ENCODE data around the gene DGKI.

DGKI gene

GRCh38 chr7:137538361-137538762 is 308.4 kb downstream of the DGKI start:
- TF ChIP-seq CTCF (conservative IDR thresholded peaks at IDR 0.05; ENCODE audit: low read depth, low read length): no peak
- no peak overlapping the region for H3K4me3 ChIP-seq (IDR thresholded peaks at IDR 0.05; ENCODE audit: insufficient read depth, low read depth, low read length)
- no peaks in the 10 kb centered on the region for H4K20me1 ChIP-seq (ENCODE audit: insufficient read depth)
- no peaks in the 10 kb centered on the region for H3K79me2 ChIP-seq (ENCODE audit: insufficient read depth, low read depth)
- H3K27ac ChIP-seq: no peak overlapping the region
- H3K27me3 ChIP-seq (ENCODE audit: insufficient read depth, low read depth): no peaks in the 10 kb centered on the region
- H3K4me2 ChIP-seq: no peak overlapping the region
- no peak overlapping the region for H2AFZ ChIP-seq (ENCODE audit: low read depth)
- H3K9ac ChIP-seq: no peak overlapping the region
- H3K4me1 ChIP-seq (ENCODE audit: low read depth, poor library complexity, severe bottlenecking): no peaks in the 10 kb centered on the region
- H3K36me3 ChIP-seq (ENCODE audit: insufficient read depth): no peaks in the 10 kb centered on the region

- no peaks in the 10 kb centered on the region for H3K4me1 ChIP-seq (ENCODE audit: low read depth, poor library complexity, severe bottlenecking)
- H3K36me3 ChIP-seq (ENCODE audit: insufficient read depth): no peaks in the 10 kb centered on the region
- H3K79me2 ChIP-seq (ENCODE audit: insufficient read depth, low read depth): no peaks in the 10 kb centered on the region
- no peak overlapping the region for H3K4me2 ChIP-seq
- no peak overlapping the region for H3K27ac ChIP-seq
- H2AFZ ChIP-seq (ENCODE audit: low read depth): no peak overlapping the region
- no peak for TF ChIP-seq CTCF (conservative IDR thresholded peaks at IDR 0.05; ENCODE audit: low read depth, low read length)
- no peaks in the 10 kb centered on the region for H4K20me1 ChIP-seq (ENCODE audit: insufficient read depth)
- no peak overlapping the region for H3K4me3 ChIP-seq (IDR thresholded peaks at IDR 0.05; ENCODE audit: insufficient read depth, low read depth, low read length)
- H3K27me3 ChIP-seq (ENCODE audit: insufficient read depth, low read depth): no peaks in the 10 kb centered on the region
- no peak overlapping the region for H3K9ac ChIP-seq
These were observed 311.2 kb downstream of the DGKI start for GRCh38 chr7:137535579-137535978.

GRCh38 chr7:137531671-137532070 is 315.1 kb downstream of the DGKI start:
- no peak overlapping the region for H3K9ac ChIP-seq
- no peaks in the 10 kb centered on the region for H3K79me2 ChIP-seq (ENCODE audit: insufficient read depth, low read depth)
- no peaks in the 10 kb centered on the region for H3K36me3 ChIP-seq (ENCODE audit: insufficient read depth)
- no peaks in the 10 kb centered on the region for H3K27me3 ChIP-seq (ENCODE audit: insufficient read depth, low read depth)
- H2AFZ ChIP-seq (ENCODE audit: low read depth): no peak overlapping the region
- no peaks in the 10 kb centered on the region for H4K20me1 ChIP-seq (ENCODE audit: insufficient read depth)
- no peak overlapping the region for H3K27ac ChIP-seq
- no peaks in the 10 kb centered on the region for H3K4me1 ChIP-seq (ENCODE audit: low read depth, poor library complexity, severe bottlenecking)
- TF ChIP-seq CTCF (conservative IDR thresholded peaks at IDR 0.05; ENCODE audit: low read depth, low read length): no peak
- H3K4me2 ChIP-seq: no peak overlapping the region
- H3K4me3 ChIP-seq (IDR thresholded peaks at IDR 0.05; ENCODE audit: insufficient read depth, low read depth, low read length): no peak overlapping the region

- H3K4me2 ChIP-seq: no peak overlapping the region
- H2AFZ ChIP-seq (ENCODE audit: low read depth): no peak overlapping the region
- H3K27me3 ChIP-seq (ENCODE audit: insufficient read depth, low read depth): no peaks in the 10 kb centered on the region
- no peaks in the 10 kb centered on the region for H3K36me3 ChIP-seq (ENCODE audit: insufficient read depth)
- no peak overlapping the region for H3K4me3 ChIP-seq (IDR thresholded peaks at IDR 0.05; ENCODE audit: insufficient read depth, low read depth, low read length)
- no peaks in the 10 kb centered on the region for H3K79me2 ChIP-seq (ENCODE audit: insufficient read depth, low read depth)
- H4K20me1 ChIP-seq (ENCODE audit: insufficient read depth): no peaks in the 10 kb centered on the region
- no peaks in the 10 kb centered on the region for H3K4me1 ChIP-seq (ENCODE audit: low read depth, poor library complexity, severe bottlenecking)
- H3K27ac ChIP-seq: no peak overlapping the region
- H3K9ac ChIP-seq: no peak overlapping the region
- TF ChIP-seq CTCF (conservative IDR thresholded peaks at IDR 0.05; ENCODE audit: low read depth, low read length): no peak
These were observed 319.1 kb downstream of the DGKI start for GRCh38 chr7:137527634-137528033.

GRCh38 chr7:137523171-137523570 is 323.6 kb downstream of the DGKI start:
- Histone ChIP-seq H2AFZ (ENCODE audit: low read depth) (no peak overlapping the region), H3K4me3 (IDR thresholded peaks at IDR 0.05; ENCODE audit: insufficient read depth, low read depth, low read length) (no peak overlapping the region), H3K27ac (no peak overlapping the region), H4K20me1 (ENCODE audit: insufficient read depth) (no peaks in the 10 kb centered on the region), H3K36me3 (ENCODE audit: insufficient read depth) (no peaks in the 10 kb centered on the region), H3K4me1 (ENCODE audit: low read depth, poor library complexity, severe bottlenecking) (no peaks in the 10 kb centered on the region), H3K27me3 (ENCODE audit: insufficient read depth, low read depth) (no peaks in the 10 kb centered on the region), H3K9ac (no peak overlapping the region), H3K79me2 (ENCODE audit: insufficient read depth, low read depth) (no peaks in the 10 kb centered on the region), H3K4me2 (no peak overlapping the region)
- TF ChIP-seq CTCF (conservative IDR thresholded peaks at IDR 0.05; ENCODE audit: low read depth, low read length): no peak

All from KMS-11 (cell line).